Peyer's patch (tissue), 4 donors: ENCODE measurements around the gene FAM151B.

Experiments
- POLR2A ChIP-seq, 2 donors: fragments of 450-650 bp; IDR thresholded peaks; one replicate each; pipeline ENCODE4 v1.5.1; 2017; ENCODE audit warnings: antibody characterized with exemption in 2 of 2, mild to moderate bottlenecking in 2 of 2, moderate library complexity in 2 of 2
- TF ChIP-seq, protein P1 (sequence below), 6 experiments: fragments of 450-650 bp in 4 of 6; fragments of 200-600 bp in 2 of 6; sonication (generic) in 1 of 6; IDR thresholded peaks; one replicate each; pipeline ENCODE4 v1.5.1; 2017 to 2019; ENCODE audit warnings: antibody characterized with exemption in 6 of 6, mild to moderate bottlenecking in 3 of 6, moderate library complexity in 1 of 6

DNA sequence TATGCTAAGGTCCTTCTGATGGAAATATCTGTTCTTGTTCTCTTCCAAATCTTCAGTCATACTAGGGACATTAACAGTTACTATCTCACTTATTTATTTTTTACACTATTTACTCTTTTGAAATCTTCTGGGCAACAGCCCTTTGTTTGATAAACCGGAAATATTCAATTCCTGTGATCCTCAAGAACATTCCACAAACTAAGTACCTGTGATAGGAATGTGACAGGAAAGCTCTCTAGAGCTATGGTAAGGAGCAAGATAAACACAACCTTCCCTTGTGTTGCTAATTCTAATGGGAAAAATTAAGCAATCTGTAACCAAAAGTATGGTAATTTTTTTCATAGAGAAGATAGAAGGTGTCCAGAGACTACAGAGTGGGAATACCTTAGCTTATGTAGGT lies 104.2 kb downstream of the FAM151B start:
- TF ChIP-seq, protein P1, sequence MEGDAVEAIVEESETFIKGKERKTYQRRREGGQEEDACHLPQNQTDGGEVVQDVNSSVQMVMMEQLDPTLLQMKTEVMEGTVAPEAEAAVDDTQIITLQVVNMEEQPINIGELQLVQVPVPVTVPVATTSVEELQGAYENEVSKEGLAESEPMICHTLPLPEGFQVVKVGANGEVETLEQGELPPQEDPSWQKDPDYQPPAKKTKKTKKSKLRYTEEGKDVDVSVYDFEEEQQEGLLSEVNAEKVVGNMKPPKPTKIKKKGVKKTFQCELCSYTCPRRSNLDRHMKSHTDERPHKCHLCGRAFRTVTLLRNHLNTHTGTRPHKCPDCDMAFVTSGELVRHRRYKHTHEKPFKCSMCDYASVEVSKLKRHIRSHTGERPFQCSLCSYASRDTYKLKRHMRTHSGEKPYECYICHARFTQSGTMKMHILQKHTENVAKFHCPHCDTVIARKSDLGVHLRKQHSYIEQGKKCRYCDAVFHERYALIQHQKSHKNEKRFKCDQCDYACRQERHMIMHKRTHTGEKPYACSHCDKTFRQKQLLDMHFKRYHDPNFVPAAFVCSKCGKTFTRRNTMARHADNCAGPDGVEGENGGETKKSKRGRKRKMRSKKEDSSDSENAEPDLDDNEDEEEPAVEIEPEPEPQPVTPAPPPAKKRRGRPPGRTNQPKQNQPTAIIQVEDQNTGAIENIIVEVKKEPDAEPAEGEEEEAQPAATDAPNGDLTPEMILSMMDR (IDR thresholded peaks at IDR 0.05) = no peak
- TF ChIP-seq POLR2A (IDR thresholded peaks at IDR 0.05) = no peak
